Activated CD4-positive, CD25-positive, alpha-beta regulatory T cell treated with anti-CD3 and anti-CD28 coated beads, Interleukin-2, amount 50 U/mL, for 24 hours (primary cell): ENCODE results near the gene DLG2.

Experiments
- ATAC-seq, 2 donors: fragments of 150-1000 bp; cut with Tn5 transposase; one replicate each; pipeline ENCODE4 v1.10.0; 2021; ENCODE audit warnings: mild to moderate bottlenecking in 1 of 2, moderate library complexity in 1 of 2

DLG2 gene

GRCh38 chr11:84419616-84420015 is 1207.5 kb downstream of the DLG2 start:
- ATAC-seq = no peak

- no peak for ATAC-seq
Measured at GRCh38 chr11:84414920-84415319, 1212.2 kb downstream of the DLG2 start.

- no peak for ATAC-seq
Measured at GRCh38 chr11:84413549-84413948, 1213.6 kb downstream of the DLG2 start.

GRCh38 chr11:84412862-84413261 is 1214.3 kb downstream of the DLG2 start:
- no peak for ATAC-seq

- ATAC-seq = no peak
Measured at GRCh38 chr11:84408946-84409411, 1218.2 kb downstream of the DLG2 start.

- no peak for ATAC-seq
Measured at GRCh38 chr11:84407091-84407490, 1220.1 kb downstream of the DLG2 start.

- ATAC-seq = no peak
Measured at GRCh38 chr11:84398017-84398626, 1229.0 kb downstream of the DLG2 start.

- ATAC-seq = no peak
Measured at GRCh38 chr11:84396521-84396920, 1230.6 kb downstream of the DLG2 start.

- no peak for ATAC-seq
Measured at GRCh38 chr11:84390441-84391078, 1236.6 kb downstream of the DLG2 start.

- ATAC-seq = no peak
Measured at GRCh38 chr11:84389696-84390095, 1237.4 kb downstream of the DLG2 start.

GRCh38 chr11:84384731-84385130 is 1242.4 kb downstream of the DLG2 start:
- no peak for ATAC-seq

- ATAC-seq = no peak
Measured at GRCh38 chr11:84383576-84383975, 1243.6 kb downstream of the DLG2 start.

- no peak for ATAC-seq
Measured at GRCh38 chr11:84381666-84382065, 1245.5 kb downstream of the DLG2 start.

GRCh38 chr11:84372381-84372950 is 1254.7 kb downstream of the DLG2 start:
- ATAC-seq = no peak

- no peak for ATAC-seq
Measured at GRCh38 chr11:84358034-84358433, 1269.1 kb downstream of the DLG2 start.

GRCh38 chr11:84355911-84356310 is 1271.2 kb downstream of the DLG2 start:
- no peak for ATAC-seq

- ATAC-seq = no peak
Measured at GRCh38 chr11:84345597-84345996, 1281.5 kb downstream of the DLG2 start.

- no peak for ATAC-seq
Measured at GRCh38 chr11:84345027-84345426, 1282.1 kb downstream of the DLG2 start.

- ATAC-seq = no peak
Measured at GRCh38 chr11:84339796-84340195, 1287.3 kb downstream of the DLG2 start.

GRCh38 chr11:84333221-84333620 is 1293.9 kb downstream of the DLG2 start:
- no peak for ATAC-seq

- no peak for ATAC-seq
Measured at GRCh38 chr11:84322211-84322610, 1304.9 kb downstream of the DLG2 start.

GRCh38 chr11:84319863-84320262 is 1307.3 kb downstream of the DLG2 start:
- no peak for ATAC-seq

- ATAC-seq = peak in 1 of 2 donors; percentile 17
Measured at GRCh38 chr11:84316866-84317555, 1310.1 kb downstream of the DLG2 start.
